HepG2 (cell line): ENCODE measurements around the gene RHBDF2. TPM values are rescaled to one million over a fixed set of nuclear protein-coding genes. Genes with fewer than 3 reads are reported as not detected.
A peak's percentile ranks its signal among the peaks of the same experiment; 100 is the strongest.

Experiments
- ATF7-NPFF ChIP-seq: sonication (generic); formaldehyde crosslinking; IDR thresholded peaks from 2 replicates; pipeline ENCODE4 v1.8.1; 2023; ENCODE audit warnings: mild to moderate bottlenecking, low read depth, missing genetic modification reagents, moderate library complexity
- CREM ChIP-seq, 2 experiments: sonication (generic) in 1 of 2; formaldehyde crosslinking in 1 of 2; IDR thresholded peaks; 2 replicates each; pipeline versions ENCODE4 v1.4.0 to v1.6.1; 2016 to 2020; ENCODE audit warnings: antibody characterized with exemption in 1 of 2, mild to moderate bottlenecking in 1 of 2, missing genetic modification reagents in 1 of 2
- EEA1 ChIP-seq: sonication (generic); formaldehyde crosslinking; IDR thresholded peaks from 2 replicates; pipeline ENCODE4 v1.5.1; 2020; ENCODE audit warnings: mild to moderate bottlenecking, missing genetic modification reagents, borderline replicate concordance
- KDM4B ChIP-seq: sonication (generic); formaldehyde crosslinking; IDR thresholded peaks from 2 replicates; pipeline ENCODE4 v1.4.0; 2020; ENCODE audit warnings: missing genetic modification reagents
- POGZ ChIP-seq: sonication (generic); formaldehyde crosslinking; IDR thresholded peaks from 2 replicates; pipeline ENCODE4 v1.4.0; 2020; ENCODE audit warnings: mild to moderate bottlenecking, missing genetic modification reagents
- ZFP37 ChIP-seq: sonication (generic); formaldehyde crosslinking; IDR thresholded peaks from 2 replicates; pipeline ENCODE4 v1.4.0; 2020; ENCODE audit warnings: missing genetic modification reagents, borderline replicate concordance
- ZNF124 ChIP-seq: sonication (generic); formaldehyde crosslinking; IDR thresholded peaks from 2 replicates; pipeline ENCODE4 v1.4.0; 2020; ENCODE audit warnings: missing genetic modification reagents
- ZNF160 ChIP-seq: sonication (generic); formaldehyde crosslinking; IDR thresholded peaks from 2 replicates; pipeline ENCODE4 v1.8.0; 2022; ENCODE audit warnings: mild to moderate bottlenecking, inconsistent platforms, missing genetic modification reagents
- ZNF333 ChIP-seq: sonication (generic); formaldehyde crosslinking; IDR thresholded peaks from 2 replicates; pipeline ENCODE4 v1.4.0; 2020; ENCODE audit warnings: mild to moderate bottlenecking, missing genetic modification reagents, borderline replicate concordance
- ZNF788 ChIP-seq: sonication (generic); formaldehyde crosslinking; IDR thresholded peaks from 2 replicates; pipeline ENCODE4 v1.5.0; 2020; ENCODE audit warnings: mild to moderate bottlenecking, missing genetic modification reagents, borderline replicate concordance
- polyA plus RNA-seq, 8 experiments: library from polyadenylated mRNA; depleted of rRNA in 3 of 8; stranded (reverse) in 7 of 8; unstranded in 1 of 8; fragments of >200 nt; fragmentation: Illumina TruSeq in 4 of 8; extraction: Trizol in 4 of 8; gene quantifications; 2 replicates each; pipeline versions ENCODE4 v1.2.1 to v1.2.3, GENCODE V29; 2011 to 2016; ENCODE audit warnings: low read depth in 4 of 8, missing spikeins in 1 of 8, mixed read lengths in 1 of 8; ENCODE audit not compliant: insufficient read depth in 1 of 8
- total RNA-seq, 5 experiments: library from RNA; depleted of rRNA; stranded (reverse); fragments of >200 nt; fragmentation: Illumina TruSeq; extraction: Trizol; gene quantifications; 2 replicates each; pipeline ENCODE4 v1.2.3, GENCODE V29; 2016; ENCODE audit warnings: low read depth in 1 of 5
- TF ChIP-seq, protein P1 (sequence below): sonication (generic); formaldehyde crosslinking; IDR thresholded peaks from 2 replicates; pipeline ENCODE4 v1.4.0; 2020; ENCODE audit warnings: missing genetic modification reagents, borderline replicate concordance
- TF ChIP-seq, protein P2 (sequence below): sonication (generic); formaldehyde crosslinking; IDR thresholded peaks from 2 replicates; pipeline ENCODE4 v1.5.1; 2020; ENCODE audit warnings: missing genetic modification reagents, mild to moderate bottlenecking, borderline replicate concordance
- TF ChIP-seq, protein P3 (sequence below): sonication (generic); formaldehyde crosslinking; IDR thresholded peaks from 2 replicates; pipeline ENCODE4 v1.9.0; 2021; ENCODE audit warnings: missing genetic modification reagents, borderline replicate concordance
- TF ChIP-seq, protein P4 (sequence below), 2 experiments: sonication (generic) in 1 of 2; formaldehyde crosslinking in 1 of 2; IDR thresholded peaks; 2 replicates each; pipeline versions ENCODE4 v1.5.1 to v1.6.1; 2011 to 2020; ENCODE audit warnings: borderline replicate concordance in 1 of 2, low read depth in 1 of 2, low read length in 1 of 2, mild to moderate bottlenecking in 1 of 2, missing genetic modification reagents in 1 of 2, moderate library complexity in 1 of 2

Gene RHBDF2
- total and polyA plus RNA-seq, 2 of the 13 experiments (the other 11 are each of a cell fraction or from before 2014, with no cell fraction given): 7.8 to 24.2 TPM

DNA sequence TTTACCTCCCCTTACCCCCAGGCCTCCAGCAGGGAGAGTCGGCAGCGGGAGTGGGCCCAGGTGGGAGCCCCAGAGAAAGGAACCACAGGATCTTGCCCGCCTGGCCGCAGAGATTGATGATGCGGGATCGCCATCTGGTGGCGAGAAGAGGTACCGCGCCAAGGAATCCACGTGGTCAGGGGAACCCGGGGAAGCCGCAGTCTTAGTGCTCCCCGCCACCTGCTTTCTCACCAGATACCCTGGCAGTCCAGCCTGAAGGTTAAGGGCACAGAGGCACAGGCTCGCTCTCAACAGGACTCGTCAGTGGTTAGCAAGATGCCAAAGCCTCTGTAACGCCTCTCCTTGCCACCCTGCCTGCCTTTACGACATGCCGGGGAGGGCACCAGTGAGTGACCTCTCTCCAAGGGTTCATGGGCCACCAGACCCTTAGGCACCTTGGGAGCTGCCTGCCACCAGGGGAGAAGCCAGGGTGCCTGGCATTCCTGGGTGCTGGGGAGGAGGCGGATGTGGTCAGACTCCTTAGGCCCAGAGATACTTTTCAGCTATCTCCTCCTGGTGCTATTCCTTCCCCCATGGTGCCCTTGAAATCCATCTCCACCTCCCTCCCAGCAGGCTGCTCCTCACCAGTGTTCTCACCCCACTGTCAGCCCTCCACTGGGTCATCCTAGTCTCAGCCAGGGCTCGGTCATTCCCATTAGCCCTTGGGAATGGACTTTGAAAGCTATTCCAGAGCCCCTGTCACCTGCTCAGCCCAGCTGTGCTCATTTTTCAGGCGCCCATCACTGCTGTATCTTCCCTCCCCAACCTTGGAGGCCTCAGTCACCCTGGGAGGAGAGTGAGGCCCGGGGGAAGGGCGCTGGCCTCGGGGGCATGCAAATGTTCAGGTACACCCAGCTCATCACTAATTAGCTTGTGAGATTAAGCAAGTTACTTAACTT, 5.5 kb upstream of the RHBDF2 start (continued):
- TF ChIP-seq, protein P1, sequence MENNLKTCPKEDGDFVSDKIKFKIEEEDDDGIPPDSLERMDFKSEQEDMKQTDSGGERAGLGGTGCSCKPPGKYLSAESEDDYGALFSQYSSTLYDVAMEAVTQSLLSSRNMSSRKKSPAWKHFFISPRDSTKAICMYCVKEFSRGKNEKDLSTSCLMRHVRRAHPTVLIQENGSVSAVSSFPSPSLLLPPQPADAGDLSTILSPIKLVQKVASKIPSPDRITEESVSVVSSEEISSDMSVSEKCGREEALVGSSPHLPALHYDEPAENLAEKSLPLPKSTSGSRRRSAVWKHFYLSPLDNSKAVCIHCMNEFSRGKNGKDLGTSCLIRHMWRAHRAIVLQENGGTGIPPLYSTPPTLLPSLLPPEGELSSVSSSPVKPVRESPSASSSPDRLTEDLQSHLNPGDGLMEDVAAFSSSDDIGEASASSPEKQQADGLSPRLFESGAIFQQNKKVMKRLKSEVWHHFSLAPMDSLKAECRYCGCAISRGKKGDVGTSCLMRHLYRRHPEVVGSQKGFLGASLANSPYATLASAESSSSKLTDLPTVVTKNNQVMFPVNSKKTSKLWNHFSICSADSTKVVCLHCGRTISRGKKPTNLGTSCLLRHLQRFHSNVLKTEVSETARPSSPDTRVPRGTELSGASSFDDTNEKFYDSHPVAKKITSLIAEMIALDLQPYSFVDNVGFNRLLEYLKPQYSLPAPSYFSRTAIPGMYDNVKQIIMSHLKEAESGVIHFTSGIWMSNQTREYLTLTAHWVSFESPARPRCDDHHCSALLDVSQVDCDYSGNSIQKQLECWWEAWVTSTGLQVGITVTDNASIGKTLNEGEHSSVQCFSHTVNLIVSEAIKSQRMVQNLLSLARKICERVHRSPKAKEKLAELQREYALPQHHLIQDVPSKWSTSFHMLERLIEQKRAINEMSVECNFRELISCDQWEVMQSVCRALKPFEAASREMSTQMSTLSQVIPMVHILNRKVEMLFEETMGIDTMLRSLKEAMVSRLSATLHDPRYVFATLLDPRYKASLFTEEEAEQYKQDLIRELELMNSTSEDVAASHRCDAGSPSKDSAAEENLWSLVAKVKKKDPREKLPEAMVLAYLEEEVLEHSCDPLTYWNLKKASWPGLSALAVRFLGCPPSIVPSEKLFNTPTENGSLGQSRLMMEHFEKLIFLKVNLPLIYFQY (CRISPR knock-in tag): peak; percentile 77; the same call in 1 of the 2 replicates
- TF ChIP-seq, protein P2, sequence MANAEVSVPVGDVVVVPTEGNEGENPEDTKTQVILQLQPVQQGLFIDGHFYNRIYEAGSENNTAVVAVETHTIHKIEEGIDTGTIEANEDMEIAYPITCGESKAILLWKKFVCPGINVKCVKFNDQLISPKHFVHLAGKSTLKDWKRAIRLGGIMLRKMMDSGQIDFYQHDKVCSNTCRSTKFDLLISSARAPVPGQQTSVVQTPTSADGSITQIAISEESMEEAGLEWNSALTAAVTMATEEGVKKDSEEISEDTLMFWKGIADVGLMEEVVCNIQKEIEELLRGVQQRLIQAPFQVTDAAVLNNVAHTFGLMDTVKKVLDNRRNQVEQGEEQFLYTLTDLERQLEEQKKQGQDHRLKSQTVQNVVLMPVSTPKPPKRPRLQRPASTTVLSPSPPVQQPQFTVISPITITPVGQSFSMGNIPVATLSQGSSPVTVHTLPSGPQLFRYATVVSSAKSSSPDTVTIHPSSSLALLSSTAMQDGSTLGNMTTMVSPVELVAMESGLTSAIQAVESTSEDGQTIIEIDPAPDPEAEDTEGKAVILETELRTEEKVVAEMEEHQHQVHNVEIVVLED (CRISPR knock-in tag): 0 out of 2 replicates have a peak, but pooled peaks have one; percentile 33
- TF ChIP-seq ZNF788 (CRISPR knock-in tag) (peak; percentile 80; the same call in 1 of the 2 replicates), ZNF124 (CRISPR knock-in tag) (peak; percentile 82; the same call in 1 of the 2 replicates), ZFP37 (CRISPR knock-in tag) (0 out of 2 replicates have a peak, but pooled peaks have one; percentile 82), ZNF160 (0 out of 2 replicates have a peak, but pooled peaks have one; percentile 31), POGZ (CRISPR knock-in tag) (0 out of 2 replicates have a peak, but pooled peaks have one; percentile 10), EEA1 (CRISPR knock-in tag) (no peak), ATF7-NPFF (CRISPR knock-in tag) (peak; percentile 47; the same call in 1 of the 2 replicates), KDM4B (peak; percentile 50; the same call in 1 of the 2 replicates), ZNF333 (no peak), CREM (IDR thresholded peaks at IDR 0.05) (no peak), CREM (CRISPR knock-in tag; IDR thresholded peaks at IDR 0.05) (no peak)
- TF ChIP-seq, protein P3, sequence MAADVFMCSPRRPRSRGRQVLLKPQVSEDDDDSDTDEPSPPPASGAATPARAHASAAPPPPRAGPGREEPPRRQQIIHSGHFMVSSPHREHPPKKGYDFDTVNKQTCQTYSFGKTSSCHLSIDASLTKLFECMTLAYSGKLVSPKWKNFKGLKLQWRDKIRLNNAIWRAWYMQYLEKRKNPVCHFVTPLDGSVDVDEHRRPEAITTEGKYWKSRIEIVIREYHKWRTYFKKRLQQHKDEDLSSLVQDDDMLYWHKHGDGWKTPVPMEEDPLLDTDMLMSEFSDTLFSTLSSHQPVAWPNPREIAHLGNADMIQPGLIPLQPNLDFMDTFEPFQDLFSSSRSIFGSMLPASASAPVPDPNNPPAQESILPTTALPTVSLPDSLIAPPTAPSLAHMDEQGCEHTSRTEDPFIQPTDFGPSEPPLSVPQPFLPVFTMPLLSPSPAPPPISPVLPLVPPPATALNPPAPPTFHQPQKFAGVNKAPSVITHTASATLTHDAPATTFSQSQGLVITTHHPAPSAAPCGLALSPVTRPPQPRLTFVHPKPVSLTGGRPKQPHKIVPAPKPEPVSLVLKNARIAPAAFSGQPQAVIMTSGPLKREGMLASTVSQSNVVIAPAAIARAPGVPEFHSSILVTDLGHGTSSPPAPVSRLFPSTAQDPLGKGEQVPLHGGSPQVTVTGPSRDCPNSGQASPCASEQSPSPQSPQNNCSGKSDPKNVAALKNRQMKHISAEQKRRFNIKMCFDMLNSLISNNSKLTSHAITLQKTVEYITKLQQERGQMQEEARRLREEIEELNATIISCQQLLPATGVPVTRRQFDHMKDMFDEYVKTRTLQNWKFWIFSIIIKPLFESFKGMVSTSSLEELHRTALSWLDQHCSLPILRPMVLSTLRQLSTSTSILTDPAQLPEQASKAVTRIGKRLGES (CRISPR knock-in tag): no peak
- TF ChIP-seq, protein P4, sequence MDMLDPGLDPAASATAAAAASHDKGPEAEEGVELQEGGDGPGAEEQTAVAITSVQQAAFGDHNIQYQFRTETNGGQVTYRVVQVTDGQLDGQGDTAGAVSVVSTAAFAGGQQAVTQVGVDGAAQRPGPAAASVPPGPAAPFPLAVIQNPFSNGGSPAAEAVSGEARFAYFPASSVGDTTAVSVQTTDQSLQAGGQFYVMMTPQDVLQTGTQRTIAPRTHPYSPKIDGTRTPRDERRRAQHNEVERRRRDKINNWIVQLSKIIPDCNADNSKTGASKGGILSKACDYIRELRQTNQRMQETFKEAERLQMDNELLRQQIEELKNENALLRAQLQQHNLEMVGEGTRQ (IDR thresholded peaks at IDR 0.05; ENCODE audit: low read depth, low read length): peak; percentile 20; the same call in 1 of the 2 replicates
- TF ChIP-seq, protein P4 (CRISPR knock-in tag; IDR thresholded peaks at IDR 0.05; ENCODE audit: borderline replicate concordance): peak; percentile 66; the same call in 1 of the 2 replicates
